ENCODE measurements around the gene INTS14. TPM values are rescaled to one million over a fixed set of nuclear protein-coding genes. Genes with fewer than 3 reads are reported as not detected.

The INTS14 gene
- total RNA-seq, 1 donor, result 41.0 TPM

GRCh38 chr15:65651831-65652749 is 41.2 kb upstream of the INTS14 start:
- DNase-seq (ENCODE audit: low read depth), result no peak
- no peak overlapping the region for H3K4me3 ChIP-seq (ENCODE audit: low read depth, low read length)
- no peak for TF ChIP-seq CTCF (IDR thresholded peaks at IDR 0.05; ENCODE audit: insufficient read depth, low read depth, low read length)

GRCh38 chr15:65651042-65651322 is 40.1 kb upstream of the INTS14 start:
- no peak for TF ChIP-seq CTCF (IDR thresholded peaks at IDR 0.05; ENCODE audit: insufficient read depth, low read depth, low read length)
- no peak for DNase-seq (ENCODE audit: low read depth)

GRCh38 chr15:65650312-65651041 is 39.5 kb upstream of the INTS14 start:
- DNase-seq (ENCODE audit: low read depth), result no peak
- H3K4me3 ChIP-seq (ENCODE audit: low read depth, low read length), result no peak overlapping the region
- no peak for TF ChIP-seq CTCF (IDR thresholded peaks at IDR 0.05; ENCODE audit: insufficient read depth, low read depth, low read length)

More at GRCh38 chr15:65651042-65651322, 40.1 kb upstream of the INTS14 start:
- H3K4me3 ChIP-seq (ENCODE audit: low read depth, low read length), result no peak overlapping the region

- peak; percentile 27 for DNase-seq (ENCODE audit: low read depth)
- TF ChIP-seq CTCF (IDR thresholded peaks at IDR 0.05; ENCODE audit: insufficient read depth, low read depth, low read length), result no peak
- H3K4me3 ChIP-seq (ENCODE audit: low read depth, low read length), result no peak overlapping the region
Observed at GRCh38 chr15:65646486-65646885, 35.6 kb upstream of the INTS14 start.

GRCh38 chr15:65645392-65645791 is 34.5 kb upstream of the INTS14 start:
- no peak for TF ChIP-seq CTCF (IDR thresholded peaks at IDR 0.05; ENCODE audit: insufficient read depth, low read depth, low read length)
- no peak overlapping the region for H3K4me3 ChIP-seq (ENCODE audit: low read depth, low read length)
- DNase-seq (ENCODE audit: low read depth), result no peak

GRCh38 chr15:65644282-65644681 is 33.4 kb upstream of the INTS14 start:
- no peak for TF ChIP-seq CTCF (IDR thresholded peaks at IDR 0.05; ENCODE audit: insufficient read depth, low read depth, low read length)
- no peak overlapping the region for H3K4me3 ChIP-seq (ENCODE audit: low read depth, low read length)
- no peak for DNase-seq (ENCODE audit: low read depth)

All from fibroblast of villous mesenchyme (primary cell).